ENCODE measurements around the gene CLNK. TPM values are rescaled to one million over a fixed set of nuclear protein-coding genes. Genes with fewer than 3 reads are reported as not detected.

Gene CLNK
- total RNA-seq, 4 donors from 2014 or later: 0.17 TPM; not detected in 3

DNA sequence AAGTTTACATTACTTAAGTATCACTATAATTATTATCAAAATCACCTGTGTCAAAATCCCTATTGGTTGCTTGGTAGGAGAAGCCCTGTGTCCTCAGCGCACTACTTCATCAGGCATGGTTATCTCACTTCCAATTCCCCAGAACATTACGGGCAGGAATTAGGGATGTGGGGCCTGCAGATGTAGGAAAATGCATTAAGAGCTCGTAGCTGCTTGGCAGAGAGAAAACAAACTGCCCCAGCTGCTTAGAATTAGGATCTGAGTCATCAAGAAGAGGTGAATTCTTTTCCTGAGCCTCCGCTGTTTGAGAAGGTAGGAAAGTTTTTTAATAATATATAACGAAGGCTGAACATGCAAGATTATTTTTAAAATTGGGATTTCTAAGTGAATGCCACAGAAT, 31.1 kb upstream of the CLNK start:
- TF ChIP-seq, protein P1, sequence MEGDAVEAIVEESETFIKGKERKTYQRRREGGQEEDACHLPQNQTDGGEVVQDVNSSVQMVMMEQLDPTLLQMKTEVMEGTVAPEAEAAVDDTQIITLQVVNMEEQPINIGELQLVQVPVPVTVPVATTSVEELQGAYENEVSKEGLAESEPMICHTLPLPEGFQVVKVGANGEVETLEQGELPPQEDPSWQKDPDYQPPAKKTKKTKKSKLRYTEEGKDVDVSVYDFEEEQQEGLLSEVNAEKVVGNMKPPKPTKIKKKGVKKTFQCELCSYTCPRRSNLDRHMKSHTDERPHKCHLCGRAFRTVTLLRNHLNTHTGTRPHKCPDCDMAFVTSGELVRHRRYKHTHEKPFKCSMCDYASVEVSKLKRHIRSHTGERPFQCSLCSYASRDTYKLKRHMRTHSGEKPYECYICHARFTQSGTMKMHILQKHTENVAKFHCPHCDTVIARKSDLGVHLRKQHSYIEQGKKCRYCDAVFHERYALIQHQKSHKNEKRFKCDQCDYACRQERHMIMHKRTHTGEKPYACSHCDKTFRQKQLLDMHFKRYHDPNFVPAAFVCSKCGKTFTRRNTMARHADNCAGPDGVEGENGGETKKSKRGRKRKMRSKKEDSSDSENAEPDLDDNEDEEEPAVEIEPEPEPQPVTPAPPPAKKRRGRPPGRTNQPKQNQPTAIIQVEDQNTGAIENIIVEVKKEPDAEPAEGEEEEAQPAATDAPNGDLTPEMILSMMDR (IDR thresholded peaks at IDR 0.05; ENCODE audit: low read depth): no peak

- TF ChIP-seq, protein P1 (IDR thresholded peaks at IDR 0.05; ENCODE audit: low read depth): no peak
Measured at GRCh38 chr4:10715135-10715534, 30.6 kb upstream of the CLNK start.

DNA sequence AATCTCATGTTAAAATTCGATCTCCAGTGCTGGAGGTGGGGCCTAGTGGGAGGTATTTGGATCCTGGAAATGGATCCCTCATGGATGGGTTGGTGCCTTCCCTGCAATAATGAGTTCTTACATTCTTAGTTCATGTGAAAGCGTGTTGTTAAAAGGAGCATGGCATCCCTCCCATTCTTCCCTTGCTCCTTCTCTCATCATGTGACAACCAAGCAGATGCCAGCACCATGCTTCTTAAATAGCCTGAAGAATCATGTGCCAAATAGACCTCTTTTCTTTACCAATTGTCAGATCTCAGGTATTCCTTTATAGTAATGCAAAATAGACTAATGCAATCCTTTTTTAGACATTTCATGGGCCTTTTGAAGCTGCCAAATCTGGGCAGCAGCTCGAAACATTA, 29.0 kb upstream of the CLNK start:
- TF ChIP-seq, protein P1 (IDR thresholded peaks at IDR 0.05; ENCODE audit: low read depth): no peak

- TF ChIP-seq, protein P1 (IDR thresholded peaks at IDR 0.05; ENCODE audit: low read depth): no peak
Measured at GRCh38 chr4:10706236-10706635, 21.7 kb upstream of the CLNK start.

DNA sequence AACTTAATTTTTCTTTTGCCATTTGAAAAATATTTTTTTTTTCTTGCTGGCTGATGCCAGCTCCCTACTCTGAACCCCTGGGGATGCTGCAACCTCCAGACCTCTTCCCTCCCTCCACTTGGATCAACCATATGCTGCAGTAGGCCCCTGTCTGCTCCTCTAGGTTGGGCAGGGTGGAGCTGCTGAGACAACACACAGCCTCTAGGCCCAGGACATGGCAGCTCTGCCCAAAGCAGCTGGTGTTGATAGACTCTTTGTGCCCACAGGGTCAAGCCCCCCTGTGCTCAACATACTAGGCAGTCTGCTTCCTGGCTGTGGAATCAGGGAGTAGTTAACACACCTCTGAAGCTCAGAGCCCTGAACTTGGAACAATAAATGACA, 19.9 kb upstream of the CLNK start:
- TF ChIP-seq, protein P1 (IDR thresholded peaks at IDR 0.05; ENCODE audit: low read depth): no peak

GRCh38 chr4:10703766-10704429, 19.3 kb upstream of the CLNK start:
- TF ChIP-seq, protein P1 (IDR thresholded peaks at IDR 0.05; ENCODE audit: low read depth): no peak

DNA sequence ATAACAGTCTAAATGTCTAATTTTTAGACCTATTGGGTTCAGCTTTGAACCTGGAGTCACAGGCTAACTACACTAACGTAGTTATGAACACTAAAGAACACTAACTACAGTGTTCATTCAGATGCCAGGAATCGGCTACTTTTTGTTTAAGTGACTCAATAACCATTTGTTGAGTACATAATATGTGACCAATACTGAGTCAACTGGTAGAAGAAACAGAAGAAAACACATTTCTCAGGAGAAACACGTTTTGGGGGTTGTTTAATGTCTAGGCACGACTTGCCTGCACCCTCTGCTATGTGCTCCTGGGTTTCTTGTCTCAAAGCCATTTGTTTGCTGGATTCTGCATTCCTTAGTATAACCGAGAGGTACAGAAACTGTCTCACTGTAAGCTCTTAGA, 18.6 kb upstream of the CLNK start:
- TF ChIP-seq, protein P1 (IDR thresholded peaks at IDR 0.05; ENCODE audit: low read depth): no peak
